ENCODE measurements around the gene ASPN.
"Not testable (repeated sequence)": the region's sequence is repeated elsewhere in the genome, so short reads cannot be mapped to it uniquely, and the experiment has no call there.

Gene ASPN

DNA sequence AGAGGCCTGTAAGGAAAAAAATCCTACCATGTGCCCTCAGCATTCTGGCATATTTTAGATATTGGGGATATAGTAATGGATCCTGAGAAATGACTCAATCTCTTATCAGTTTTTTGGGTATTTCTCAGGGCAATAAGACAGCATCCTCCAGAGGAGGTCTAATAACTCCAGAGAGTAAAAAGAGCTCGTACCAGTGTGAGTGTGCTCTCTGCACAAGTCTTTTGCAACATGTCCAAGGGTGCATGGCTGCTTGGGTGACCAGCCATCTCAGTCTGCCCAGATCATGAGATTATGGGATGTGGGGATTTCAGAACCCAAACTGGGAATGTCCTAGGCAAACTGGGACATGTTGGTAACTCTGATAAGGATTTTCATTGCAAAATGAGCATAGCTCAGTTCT, 15.3 kb downstream of the ASPN start:
- no peak for DNase-seq

DNA sequence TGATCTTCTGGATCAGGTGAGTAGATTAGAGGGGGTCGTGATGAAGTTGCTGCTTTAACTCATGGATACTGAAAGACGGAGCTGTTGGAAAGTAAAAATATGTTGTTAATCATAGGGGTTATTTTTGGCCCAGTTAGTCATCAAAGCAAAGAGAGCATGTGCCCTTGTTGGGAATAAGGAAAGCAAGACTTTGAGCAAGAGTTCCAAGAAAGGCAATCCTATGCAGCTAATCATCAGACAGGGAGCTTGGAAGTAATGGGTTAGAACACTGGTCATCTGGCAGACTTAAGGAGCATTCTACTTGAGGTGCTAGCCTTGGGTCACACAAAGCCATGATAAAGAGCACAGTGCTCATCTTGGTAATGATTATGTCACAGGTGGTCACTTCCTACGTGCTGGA, 18.3 kb downstream of the ASPN start:
- no peak for DNase-seq

DNA sequence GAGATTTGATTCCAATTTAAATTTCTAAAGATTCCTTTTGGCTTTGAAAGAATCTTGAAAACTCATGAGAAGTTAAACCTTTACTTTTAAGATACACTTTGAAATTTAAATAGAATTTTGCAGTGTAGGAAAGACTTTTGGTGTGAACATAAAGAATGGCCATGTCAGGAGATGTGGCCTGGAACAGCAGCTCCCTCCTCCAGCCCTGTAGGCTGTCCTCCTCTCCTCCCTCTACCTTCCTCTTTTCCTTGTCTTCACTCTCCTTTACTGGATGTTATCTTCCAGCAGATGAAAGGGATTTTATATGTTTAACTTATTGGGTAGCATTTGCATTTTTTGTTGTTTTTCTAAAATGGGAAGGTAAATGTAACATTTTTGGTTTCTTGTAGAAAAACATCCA, 18.9 kb downstream of the ASPN start:
- no peak for DNase-seq

DNA sequence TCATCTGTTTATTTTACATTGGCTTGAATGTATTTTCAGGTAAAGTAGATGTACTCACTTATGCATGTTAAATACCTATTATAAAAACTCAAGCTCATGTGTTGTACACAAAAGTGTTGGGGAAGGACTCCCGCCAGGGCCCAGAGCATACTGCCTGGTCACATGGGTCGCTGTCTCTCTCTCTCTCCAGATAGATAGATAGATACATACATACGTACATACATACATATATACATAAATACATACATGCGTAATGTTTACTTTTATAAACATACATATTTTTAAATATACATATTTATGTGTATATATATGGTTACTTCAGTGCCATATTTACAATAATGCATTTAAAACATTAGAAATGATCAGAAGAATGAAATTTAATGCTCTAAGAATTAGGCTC, 24.7 kb downstream of the ASPN start:
- no peak for DNase-seq

DNA sequence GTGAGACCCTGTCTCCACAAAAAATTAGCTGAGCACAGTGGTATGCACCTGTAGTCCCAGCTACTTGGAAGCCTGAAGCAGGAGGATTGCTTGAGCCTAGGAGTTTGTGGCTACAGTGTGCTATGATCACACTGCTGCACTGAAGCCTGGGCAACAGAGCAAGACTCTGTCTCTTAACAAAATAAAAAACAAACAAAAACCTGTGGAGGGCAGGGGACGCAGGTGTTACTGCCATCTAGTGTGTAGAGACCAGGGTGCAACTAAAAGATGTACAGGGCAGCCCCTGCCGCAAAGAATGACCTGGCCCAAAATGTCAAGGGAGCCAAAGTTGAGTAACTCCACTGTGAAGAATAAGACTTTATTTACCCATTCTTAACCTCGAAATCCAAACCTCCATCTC, 27.1 kb downstream of the ASPN start:
- DNase-seq, result peak; percentile 3

DNA sequence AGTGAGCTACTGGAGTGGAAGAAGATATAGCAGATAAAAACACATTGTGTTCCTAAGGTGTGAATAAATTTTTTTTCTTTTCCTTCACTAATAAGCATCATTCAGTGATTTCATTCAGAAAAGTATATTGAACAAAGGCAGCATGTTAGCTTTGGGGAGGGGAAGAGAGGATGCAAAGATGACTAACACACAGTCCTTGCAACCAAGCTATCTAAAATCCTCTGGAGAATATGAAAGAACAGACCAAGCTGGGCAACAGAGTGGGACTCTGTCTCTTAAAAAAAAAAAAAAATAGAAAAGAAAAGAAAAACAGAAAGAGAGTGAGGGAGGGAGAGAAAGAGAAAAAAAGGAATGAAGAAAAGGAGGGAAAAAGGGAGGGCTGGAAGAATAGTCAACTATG, 35.8 kb downstream of the ASPN start:
- DNase-seq, result no peak

DNA sequence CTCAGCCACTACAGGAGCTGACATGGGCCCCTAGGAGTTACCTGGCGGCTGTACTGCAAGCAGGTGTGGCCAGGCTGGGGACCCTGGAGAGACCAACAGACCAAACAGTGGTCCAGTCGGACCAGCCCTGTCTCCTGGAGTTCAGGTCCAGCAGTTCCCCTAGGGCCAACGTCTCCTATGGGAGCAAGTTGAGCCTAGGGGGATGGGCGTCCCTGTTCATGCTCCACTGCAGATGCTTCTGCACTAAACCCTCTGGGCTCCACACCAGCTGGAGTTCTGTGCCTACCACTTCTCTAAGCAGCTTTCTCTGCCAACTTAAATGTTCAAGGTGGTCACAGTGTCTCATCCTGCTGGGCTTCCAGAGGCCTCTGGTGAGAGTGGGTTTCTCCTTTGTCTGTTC, 37.5 kb downstream of the ASPN start:
- DNase-seq, result no peak

DNA sequence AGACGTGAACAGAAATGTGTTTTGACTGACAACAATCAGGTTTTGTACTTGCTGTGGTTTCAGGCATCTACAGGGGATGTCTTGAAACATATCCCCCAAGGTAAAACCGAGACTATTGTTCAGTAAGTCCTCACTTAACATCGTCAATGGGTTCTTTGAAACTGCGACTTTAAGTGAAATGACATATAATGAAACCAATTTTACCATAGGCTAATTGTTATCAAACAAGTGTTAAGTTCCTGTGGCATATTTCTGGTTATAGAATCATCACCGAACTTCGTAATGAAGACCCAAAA, 41.6 kb downstream of the ASPN start:
- DNase-seq, result no peak

DNA sequence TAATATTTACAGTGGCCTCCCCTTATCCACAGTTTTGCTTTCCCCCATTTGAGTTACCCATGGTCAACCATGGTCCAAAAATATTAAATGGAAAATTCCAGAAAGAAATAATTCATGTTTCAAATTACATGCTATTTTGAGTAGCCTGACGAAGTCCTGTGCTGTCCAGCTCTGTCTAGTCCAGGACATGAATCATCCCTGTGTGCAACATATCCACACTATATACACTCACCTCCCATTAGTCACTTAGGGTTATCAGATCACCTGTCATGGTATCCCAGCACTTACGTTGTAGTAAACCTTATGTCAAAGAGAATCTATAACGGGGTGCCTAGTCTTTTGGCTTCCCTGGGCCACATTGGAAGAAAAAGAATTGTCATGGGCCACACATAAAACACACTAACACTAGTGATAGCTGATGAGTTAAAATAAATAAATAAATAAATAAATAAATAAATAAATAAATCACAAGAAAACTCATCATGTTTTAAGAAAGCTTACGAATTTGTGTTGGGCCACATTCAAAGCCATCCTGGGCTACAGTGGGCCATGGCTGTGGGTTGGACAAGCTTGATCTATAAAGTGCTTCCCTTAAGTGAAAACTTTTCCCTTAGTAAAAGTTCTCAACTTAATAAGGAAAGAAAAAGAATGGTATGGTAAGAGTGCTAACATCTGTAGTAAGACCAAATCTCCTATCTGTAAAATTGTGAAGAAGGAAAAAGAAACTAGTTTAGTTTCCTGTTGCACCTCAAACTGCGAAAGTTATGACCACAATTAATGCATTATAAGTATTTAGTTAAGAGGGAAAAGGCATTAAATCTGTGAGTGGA, 42.2 kb downstream of the ASPN start:
- no peak for DNase-seq

DNA sequence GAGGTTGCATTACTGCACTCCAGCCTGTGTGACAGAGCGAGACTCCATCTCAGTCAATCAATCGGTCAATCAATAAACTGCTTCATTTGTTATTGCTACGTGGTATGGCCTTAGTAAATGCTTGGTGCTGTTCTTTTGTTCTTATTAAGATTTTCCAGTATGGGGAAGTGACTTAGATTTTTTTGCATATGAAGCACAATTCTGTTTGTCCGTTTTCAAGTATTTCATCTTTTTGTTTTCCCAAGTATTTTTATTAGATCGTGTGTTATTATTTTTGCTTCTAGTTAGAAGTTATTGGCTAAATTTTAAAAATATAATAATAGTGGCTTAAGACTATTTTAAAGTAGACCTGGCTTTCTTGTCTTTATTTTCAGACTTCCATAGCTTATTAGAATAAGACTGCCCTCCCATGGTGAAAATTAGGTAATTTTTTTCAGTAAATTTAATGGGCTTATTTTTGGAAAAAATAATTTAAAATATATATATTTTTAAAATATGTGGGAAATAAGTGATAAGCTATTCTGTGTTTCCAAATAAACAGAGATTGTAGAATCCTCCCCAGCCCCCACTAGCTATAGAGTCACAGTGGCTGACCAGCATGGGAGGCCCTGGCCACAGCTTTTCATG, 43.3 kb downstream of the ASPN start:
- DNase-seq, result no peak

DNA sequence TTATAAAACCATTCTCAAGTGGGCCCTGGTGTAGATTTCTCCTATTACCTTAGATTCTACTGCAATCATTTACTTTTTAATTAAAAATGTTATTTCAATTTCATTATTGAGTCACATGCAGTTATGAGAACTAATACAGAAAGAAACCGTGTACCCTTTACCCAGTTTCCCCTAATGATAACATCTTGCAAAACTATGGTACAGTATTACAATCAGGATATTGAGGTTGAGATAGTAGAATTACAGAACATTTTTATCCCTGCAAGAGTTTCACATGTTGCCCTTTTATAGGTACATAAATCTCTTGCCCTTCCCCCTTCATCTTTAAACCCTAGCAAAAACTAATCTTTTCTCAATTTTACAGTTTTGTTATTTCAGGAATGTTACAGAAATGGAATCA, 47.0 kb downstream of the ASPN start:
- DNase-seq, result no peak

DNA sequence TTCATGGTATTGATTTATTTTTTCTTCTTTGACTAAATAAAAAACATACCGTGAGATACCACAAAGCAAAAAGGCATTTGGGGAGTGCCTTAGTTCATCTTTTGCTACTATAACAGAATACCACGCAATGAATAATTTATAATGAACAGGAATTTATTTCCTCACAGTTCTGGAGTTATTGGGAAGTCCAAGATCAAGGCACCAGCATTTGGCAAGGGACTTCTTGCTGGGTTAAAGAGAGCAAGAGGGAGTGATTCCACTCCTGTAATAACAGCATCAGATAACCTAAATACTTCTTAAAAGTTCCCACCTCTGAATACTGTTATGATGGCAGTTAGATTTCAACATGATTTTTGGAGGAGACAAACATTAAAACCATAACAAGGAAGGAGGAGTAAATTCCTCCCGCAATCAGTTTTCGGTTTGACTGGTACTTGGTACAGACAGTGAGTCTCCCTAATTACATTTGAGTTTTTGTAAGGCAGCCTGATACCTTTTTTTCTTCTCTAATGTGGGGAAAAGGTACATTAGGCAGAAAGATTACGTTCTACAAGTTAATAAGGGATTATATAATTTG, 49.2 kb downstream of the ASPN start:
- DNase-seq, result no peak

DNA sequence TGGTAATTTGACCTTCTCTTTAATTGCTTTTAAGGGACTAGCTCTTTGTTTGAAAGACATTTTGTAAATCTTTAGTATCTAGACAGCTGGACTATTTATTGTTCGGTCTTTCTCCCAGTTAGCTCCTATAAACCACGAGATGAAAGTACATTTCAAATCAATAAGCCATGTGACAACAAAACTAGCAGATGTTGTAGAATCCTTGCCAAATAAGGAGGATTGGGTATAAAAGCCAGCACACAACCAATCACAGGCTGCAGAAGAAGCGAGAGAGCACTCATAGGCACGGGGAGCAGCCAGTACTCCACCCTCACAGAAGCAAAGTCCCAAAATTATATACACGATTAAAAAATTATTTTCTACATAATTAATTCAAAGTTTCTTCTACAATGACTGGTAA, 50.0 kb downstream of the ASPN start:
- DNase-seq, result no peak

DNA sequence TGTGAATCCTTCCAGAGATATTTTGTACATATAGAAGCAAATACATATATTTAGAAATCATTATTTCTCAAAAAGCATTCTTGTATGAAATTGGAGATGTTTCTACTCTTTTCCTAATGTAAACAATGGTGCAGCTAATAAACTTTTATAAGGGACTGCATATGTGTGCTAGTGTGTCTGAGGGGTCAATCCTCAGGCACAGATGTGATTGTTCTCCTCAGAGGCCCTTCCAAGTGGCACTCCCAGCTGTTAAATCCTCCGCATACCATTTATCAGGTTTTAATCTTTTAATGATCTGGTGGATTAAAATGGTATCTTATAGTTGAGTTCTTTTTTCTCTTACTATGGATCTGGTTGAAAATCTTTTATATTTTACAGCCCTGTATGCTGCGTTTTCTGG, 52.5 kb downstream of the ASPN start:
- no peak for DNase-seq

DNA sequence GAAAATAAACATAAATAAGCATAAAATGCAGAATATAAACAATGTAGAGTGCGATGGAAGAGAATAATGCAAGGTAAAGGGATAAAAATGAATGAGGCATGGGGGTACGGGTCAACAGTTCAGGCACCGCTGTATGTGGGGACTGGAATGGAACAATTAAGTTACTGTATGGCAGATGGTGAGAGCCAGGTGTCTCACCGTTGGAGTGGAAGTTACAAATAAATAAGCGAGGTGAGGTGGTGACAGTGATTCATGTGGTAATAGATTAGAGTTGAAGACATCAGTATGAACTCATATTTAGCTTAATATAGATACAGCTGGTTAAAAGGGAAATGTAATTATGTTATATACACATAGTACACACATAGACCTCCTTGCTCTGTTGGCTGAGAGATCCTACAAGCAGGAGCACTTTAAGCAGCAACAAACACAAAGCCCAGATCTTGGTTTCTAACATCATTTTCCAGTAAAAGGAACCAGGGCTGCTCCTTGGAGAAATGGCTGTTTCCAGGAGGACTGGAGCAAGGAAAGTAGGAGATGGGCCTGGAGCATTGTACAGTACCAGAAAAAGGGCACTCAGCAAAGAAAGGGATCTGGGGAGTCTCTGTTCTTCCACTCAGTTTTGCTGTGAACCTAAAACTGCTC, 55.7 kb downstream of the ASPN start:
- DNase-seq, result peak; percentile 96

DNA sequence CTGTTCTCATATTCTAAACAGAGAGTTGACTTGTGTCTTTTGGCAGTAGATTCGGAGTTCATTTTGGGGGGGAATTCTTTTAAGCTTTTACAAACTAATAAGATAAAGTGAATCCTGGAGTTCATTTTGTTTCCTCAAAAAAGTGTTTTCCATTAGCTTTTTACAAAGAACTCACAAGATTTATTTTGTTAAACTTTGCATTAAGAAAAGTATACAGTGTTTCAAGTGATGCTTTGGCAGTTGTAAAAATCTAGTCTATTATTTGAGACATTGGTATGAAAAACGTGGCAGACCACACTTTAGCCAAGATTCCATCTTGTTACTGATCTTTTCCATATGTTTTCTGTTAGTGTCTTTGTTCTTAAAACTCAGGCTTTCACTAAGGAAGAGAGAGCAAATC, 56.8 kb downstream of the ASPN start:
- DNase-seq, result no peak

DNA sequence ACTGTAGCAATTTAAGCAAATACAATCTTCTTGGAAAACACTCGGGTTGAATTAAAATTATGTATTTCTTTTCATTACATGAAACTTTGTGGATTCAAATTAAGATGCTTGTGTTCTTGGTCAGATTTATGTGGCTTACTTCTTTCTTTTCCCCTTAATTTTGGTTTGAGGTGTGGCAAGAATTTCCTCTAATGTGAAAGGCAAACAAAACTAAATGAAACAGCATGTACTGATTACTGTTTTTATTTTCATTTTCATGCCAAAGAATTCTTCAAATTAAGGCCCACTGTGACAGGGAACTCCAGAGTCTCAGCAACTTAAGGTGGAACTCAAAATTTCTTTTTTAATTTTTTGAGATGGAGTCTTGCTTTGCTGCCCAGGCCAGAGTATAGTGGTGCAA, 58.0 kb downstream of the ASPN start, which contains the start of gene OMD:
TSS of gene OMD (minus strand) at position 132 of the 400 bp plus-strand sequence. CDS start 6,913 bp downstream, outside the sequence.
- no peak for DNase-seq

DNA sequence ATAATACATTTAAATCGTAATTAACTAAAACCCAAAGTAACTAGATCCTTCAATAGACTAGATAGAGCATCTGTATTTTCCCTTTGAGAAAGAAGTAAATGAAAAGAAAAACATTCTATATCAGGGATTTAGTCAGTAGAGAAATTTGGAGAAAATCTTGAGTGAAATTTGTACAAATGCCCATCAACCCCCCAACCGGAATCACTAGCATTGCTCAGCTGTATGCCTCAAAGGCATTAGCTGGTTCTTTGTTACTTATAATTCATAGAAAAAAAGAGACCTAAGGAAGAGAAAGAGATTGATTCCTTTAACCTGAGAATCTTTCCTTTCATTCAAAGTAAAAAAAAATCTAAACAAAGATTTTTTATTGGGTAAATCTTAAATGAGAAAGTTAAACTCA, 58.7 kb downstream of the ASPN start:
- no peak for DNase-seq

DNA sequence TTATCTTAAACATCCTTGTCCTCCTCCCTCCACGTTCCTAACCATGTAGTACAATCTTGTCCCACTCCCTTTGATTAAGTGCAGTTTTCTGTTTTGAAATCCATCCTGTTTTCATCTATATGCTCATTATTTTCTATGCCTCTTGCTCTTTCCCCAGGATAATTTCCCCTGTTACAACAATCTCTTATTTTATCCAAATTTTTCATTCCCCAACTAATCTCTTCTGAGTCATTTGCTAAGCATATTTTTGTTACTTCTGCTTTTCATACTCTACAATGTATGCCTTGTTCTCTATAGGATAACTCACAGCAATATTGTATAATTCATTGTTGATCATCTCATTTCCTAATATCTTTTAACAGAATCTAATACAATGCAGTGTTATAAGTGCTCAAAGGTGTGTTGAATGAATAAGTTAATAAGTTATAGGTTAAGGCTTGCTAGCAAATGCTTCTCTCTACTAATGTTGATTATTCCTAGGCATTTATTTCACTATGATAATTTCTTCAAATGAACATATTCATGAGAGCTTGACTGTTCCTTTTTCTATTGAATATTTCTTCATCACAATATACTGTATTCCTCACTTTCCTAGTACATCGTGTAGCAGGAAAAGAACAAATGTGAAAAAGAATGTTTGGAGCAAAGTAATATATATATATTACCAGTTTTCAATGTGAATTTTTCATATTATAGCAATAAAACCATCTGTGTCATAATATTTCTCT, 59.5 kb downstream of the ASPN start:
- no peak for DNase-seq

DNA sequence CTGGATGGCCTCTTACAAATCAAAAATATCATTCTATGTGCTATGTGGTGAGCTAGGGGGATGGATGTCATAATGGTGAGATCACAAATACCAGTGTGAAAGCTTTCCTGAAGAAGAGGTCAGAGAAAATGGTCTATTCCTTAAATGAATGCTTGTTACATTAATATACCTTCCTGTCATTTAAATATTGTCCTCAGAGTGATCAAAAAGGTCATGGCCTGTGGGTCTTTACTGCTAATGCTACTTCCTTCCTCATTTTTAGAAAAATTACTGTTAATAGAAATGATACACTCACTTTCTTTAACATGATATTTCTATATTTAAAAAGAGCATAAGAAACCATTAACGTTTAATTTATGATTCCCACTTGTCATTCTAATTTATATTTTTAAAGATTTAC, 67.7 kb downstream of the ASPN start:
- DNase-seq, result no peak

DNA sequence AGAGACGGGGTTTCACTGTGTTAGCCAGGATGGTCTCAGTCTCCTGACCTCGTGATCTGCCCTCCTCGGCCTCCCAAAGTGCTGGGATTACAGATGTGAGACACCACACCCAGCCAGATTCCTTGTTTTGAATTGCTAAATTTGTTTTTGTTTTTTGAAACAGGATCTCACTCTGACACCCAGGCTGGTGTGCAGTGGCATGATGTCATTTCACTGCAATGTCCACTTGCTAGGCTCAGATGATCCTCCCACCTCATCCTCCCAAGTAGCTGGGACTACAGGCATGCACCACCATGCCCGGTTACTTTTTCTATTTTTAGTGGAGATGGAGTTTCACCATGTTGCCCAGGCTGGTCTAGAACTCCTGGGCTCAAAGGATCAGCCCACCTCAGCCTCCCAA, 71.1 kb downstream of the ASPN start:
- not testable (repeated sequence) for DNase-seq

DNA sequence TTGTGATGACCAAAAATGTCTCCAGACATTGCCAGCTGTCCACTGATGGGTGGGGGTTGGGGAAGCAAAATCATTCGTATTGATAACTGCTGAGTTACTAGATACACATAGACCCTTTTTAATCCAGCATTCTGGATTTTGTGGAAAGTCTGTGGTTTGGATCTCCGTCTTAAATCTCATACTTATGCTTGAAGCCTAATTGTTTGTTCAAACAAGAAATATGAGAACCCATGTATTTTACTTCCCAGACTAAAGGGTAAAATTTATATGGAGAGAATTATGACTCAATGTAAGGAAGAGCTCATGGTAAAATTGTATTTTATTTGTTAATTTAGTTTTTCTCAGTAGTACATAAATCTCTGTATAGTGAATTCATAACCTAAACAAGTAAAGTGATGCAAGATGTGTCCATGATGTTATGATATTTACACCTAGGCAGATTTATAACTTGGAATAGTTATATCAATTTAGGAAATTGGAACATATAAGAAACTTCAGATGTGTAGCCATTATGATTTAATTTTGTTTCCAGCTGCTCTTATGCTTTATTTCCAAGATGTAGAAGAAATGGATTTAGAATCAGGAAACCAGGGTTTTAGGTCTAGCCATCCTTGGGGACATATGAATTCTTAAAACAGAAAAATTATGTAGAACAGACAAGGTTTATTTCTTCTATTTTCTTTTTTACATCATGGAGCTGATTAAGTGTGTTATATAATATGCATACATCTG, 73.4 kb downstream of the ASPN start:
- DNase-seq, result no peak

DNA sequence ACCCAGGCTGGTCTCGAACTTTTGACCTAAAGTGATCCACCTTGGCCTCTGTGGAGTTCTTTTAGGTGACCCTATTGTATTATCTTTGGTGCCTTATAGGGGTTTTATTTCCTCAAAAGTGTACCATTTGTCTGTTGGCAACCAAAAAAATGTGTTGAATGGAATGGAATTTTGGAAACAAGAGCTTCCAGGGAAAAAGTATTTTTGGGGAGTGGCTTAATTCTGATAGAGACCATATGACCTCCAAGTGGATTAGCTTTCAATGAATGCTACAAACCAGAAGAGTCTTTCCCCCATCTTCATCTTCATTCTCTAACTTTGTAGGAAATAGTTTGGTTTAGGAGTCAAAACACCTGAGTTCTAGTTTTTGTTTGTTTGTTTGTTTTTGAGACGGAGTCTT, 74.5 kb downstream of the ASPN start:
- no peak for DNase-seq

Measured in SHP77 treated with DMSO at 0.1 percent for 48 hours (cell line).